ENCODE results near the gene ABCF3. TPM values are rescaled to one million over a fixed set of nuclear protein-coding genes. Genes with fewer than 3 reads are reported as not detected.
"Not testable (repeated sequence)": the region's sequence is repeated elsewhere in the genome, so short reads cannot be mapped to it uniquely, and the experiment has no call there.

Gene ABCF3
- total RNA-seq (2014; rRNA removed; shearing (Covaris generic)): 42.3 and 51.3 TPM in 2 replicates

- DNase-seq (ENCODE audit: low spot score): peak; percentile 11
These were observed at the start of gene ABCF3 for GRCh38 chr3:184186184-184186901. Gene ABCF3, plus strand, starts transcription at chr3:184186199. Its CDS starts 9 bp downstream, at chr3:184186208.

GRCh38 chr3:184140436-184140835, 45.6 kb upstream of the ABCF3 start:
- no peak for DNase-seq (ENCODE audit: low spot score)

- no peak for DNase-seq (ENCODE audit: low spot score)
These were observed 43.8 kb upstream of the ABCF3 start for GRCh38 chr3:184142199-184142598.

GRCh38 chr3:184143327-184143726, 42.7 kb upstream of the ABCF3 start:
- no peak for DNase-seq (ENCODE audit: low spot score)

- DNase-seq (ENCODE audit: low spot score): no peak
These were observed 41.5 kb upstream of the ABCF3 start for GRCh38 chr3:184144505-184144904.

- peak; percentile 80 for DNase-seq (ENCODE audit: low spot score)
These were observed 40.9 kb upstream of the ABCF3 start for GRCh38 chr3:184145111-184145524.

GRCh38 chr3:184145751-184146270, 40.2 kb upstream of the ABCF3 start:
- DNase-seq (ENCODE audit: low spot score): no peak

- no peak for DNase-seq (ENCODE audit: low spot score)
These were observed 37.9 kb upstream of the ABCF3 start for GRCh38 chr3:184148076-184148475.

GRCh38 chr3:184149123-184149522, 36.9 kb upstream of the ABCF3 start:
- no peak for DNase-seq (ENCODE audit: low spot score)

- DNase-seq (ENCODE audit: low spot score): peak; percentile 45
These were observed 36.2 kb upstream of the ABCF3 start for GRCh38 chr3:184149770-184150169.

- DNase-seq (ENCODE audit: low spot score): peak; percentile 71
These were observed 30.9 kb upstream of the ABCF3 start, which contains the start of gene DVL3 for GRCh38 chr3:184154885-184155643. Gene DVL3, plus strand, starts transcription at chr3:184155377. Its CDS starts 259 bp downstream, at chr3:184155636.

GRCh38 chr3:184155644-184156521, 30.1 kb upstream of the ABCF3 start:
- peak; percentile 33 for DNase-seq (ENCODE audit: low spot score)

GRCh38 chr3:184156522-184156955, 29.5 kb upstream of the ABCF3 start:
- peak; percentile 32 for DNase-seq (ENCODE audit: low spot score)

- DNase-seq (ENCODE audit: low spot score): no peak
These were observed 28.8 kb upstream of the ABCF3 start for GRCh38 chr3:184157206-184157605.

- no peak for DNase-seq (ENCODE audit: low spot score)
These were observed 27.6 kb upstream of the ABCF3 start for GRCh38 chr3:184158404-184158803.

- no peak for DNase-seq (ENCODE audit: low spot score)
These were observed 25.5 kb upstream of the ABCF3 start for GRCh38 chr3:184160456-184160855.

- DNase-seq (ENCODE audit: low spot score): not testable (repeated sequence)
These were observed 23.4 kb upstream of the ABCF3 start for GRCh38 chr3:184162571-184163070.

GRCh38 chr3:184164648-184165330, 21.2 kb upstream of the ABCF3 start:
- DNase-seq (ENCODE audit: low spot score): no peak

- DNase-seq (ENCODE audit: low spot score): no peak
These were observed 20.5 kb upstream of the ABCF3 start for GRCh38 chr3:184165543-184165942.

GRCh38 chr3:184166671-184167070, 19.3 kb upstream of the ABCF3 start:
- no peak for DNase-seq (ENCODE audit: low spot score)

- DNase-seq (ENCODE audit: low spot score): no peak
These were observed 18.2 kb upstream of the ABCF3 start for GRCh38 chr3:184167786-184168185.

All from HT-29 (cell line).